Transverse colon (tissue), 4 donors: ENCODE results near the gene CHST11. TPM values are rescaled to one million over a fixed set of nuclear protein-coding genes. Genes with fewer than 3 reads are reported as not detected.
A peak's percentile ranks its signal among the peaks of the same experiment; 100 is the strongest.

Experiments
- DNase-seq: peaks from one replicate; pipeline ENCODE4 v3.0.0-alpha.2; 2019
- H3K27ac ChIP-seq, 4 donors: fragments of 200-600 bp; sonication (generic); 2 replicates each; pipeline ENCODE4 v1.5.1; 2016 to 2018; ENCODE audit warnings: inconsistent platforms in 4 of 4
- H3K27me3 ChIP-seq: fragments of 200-600 bp; sonication (generic); 2 replicates; pipeline ENCODE4 v1.5.1; 2017; ENCODE audit warnings: inconsistent platforms
- H3K36me3 ChIP-seq, 4 donors: fragments of 200-600 bp; sonication (generic); 2 replicates each; pipeline ENCODE4 v1.5.1; 2017 to 2019; ENCODE audit warnings: inconsistent platforms in 4 of 4
- H3K4me1 ChIP-seq, 4 donors: fragments of 200-600 bp; sonication (generic); 2 replicates each; pipeline ENCODE4 v1.5.1; 2017 to 2020; ENCODE audit warnings: inconsistent platforms in 4 of 4
- H3K4me3 ChIP-seq, 4 donors: fragments of 200-600 bp; sonication (generic); 1 replicate in 1 of 4; 2 replicates in 3 of 4; pipeline versions ENCODE4 v1.5.1 to v1.6.1; 2017 to 2019; ENCODE audit warnings: inconsistent platforms in 4 of 4
- H3K9me3 ChIP-seq, 2 donors: fragments of 200-600 bp; sonication (generic); 2 replicates each; pipeline ENCODE4 v1.5.1; 2017 to 2019; ENCODE audit warnings: inconsistent platforms in 2 of 2
- EP300 ChIP-seq: sonication (generic); formaldehyde crosslinking; IDR thresholded peaks from one replicate; pipeline ENCODE4 v1.6.1; 2017; ENCODE audit warnings: antibody characterized with exemption, low read depth
- POLR2A ChIP-seq: fragments of 450-650 bp; IDR thresholded peaks from one replicate; pipeline ENCODE4 v1.6.1; 2016; ENCODE audit warnings: antibody characterized with exemption, mild to moderate bottlenecking, moderate library complexity
- POLR2AphosphoS5 ChIP-seq, 3 donors: sonication (generic); formaldehyde crosslinking; IDR thresholded peaks; one replicate each; pipeline ENCODE4 v1.6.1; 2016; ENCODE audit warnings: antibody characterized with exemption in 3 of 3
- WGBS, 2 donors: methylation state at CpG; one replicate each; pipeline ENCODE4 v1.1.5; 2018; ENCODE audit warnings: low coverage in 1 of 2; 5-methylcytosine and 5-hydroxymethylcytosine counted together
- in situ Hi-C, 4 donors: fragments of 200-750 bp; cut with MboI; loops; one replicate each; pipeline versions ENCODE4 v1.15.0 to v1.15.1; 2017; ENCODE audit warnings: low sequenced_read_pairs in 3 of 4, low pct_ligation_motif_present in 1 of 4, low pct_unique_long_range_greater_than_20kb in 1 of 4
- intact Hi-C: fragments of 100-400 bp; cut with DNase I; formaldehyde crosslinking; loops from one replicate; pipeline ENCODE4 v1.15.1; 2023; ENCODE audit warnings: low total_unique reads
- total RNA-seq, 4 donors: library from RNA; depleted of rRNA; stranded (reverse); fragments of >200 nt; gene quantifications; one replicate each; pipeline ENCODE4 v1.1.0, GENCODE V29; 2016
- TF ChIP-seq, protein P1 (sequence below), 5 experiments: fragments of 200-600 bp in 3 of 5; fragments of 450-650 bp in 2 of 5; sonication (generic) in 3 of 5; IDR thresholded peaks; 1 replicate in 2 of 5; 2 replicates in 3 of 5; pipeline ENCODE4 v1.5.1; 2016 to 2017; ENCODE audit warnings: antibody characterized with exemption in 5 of 5, inconsistent platforms in 3 of 5, mild to moderate bottlenecking in 2 of 5, moderate library complexity in 1 of 5

CHST11 gene
- total RNA-seq, 4 donors from 2014 or later, result 4.2 to 123 (median 31.5) TPM

DNA sequence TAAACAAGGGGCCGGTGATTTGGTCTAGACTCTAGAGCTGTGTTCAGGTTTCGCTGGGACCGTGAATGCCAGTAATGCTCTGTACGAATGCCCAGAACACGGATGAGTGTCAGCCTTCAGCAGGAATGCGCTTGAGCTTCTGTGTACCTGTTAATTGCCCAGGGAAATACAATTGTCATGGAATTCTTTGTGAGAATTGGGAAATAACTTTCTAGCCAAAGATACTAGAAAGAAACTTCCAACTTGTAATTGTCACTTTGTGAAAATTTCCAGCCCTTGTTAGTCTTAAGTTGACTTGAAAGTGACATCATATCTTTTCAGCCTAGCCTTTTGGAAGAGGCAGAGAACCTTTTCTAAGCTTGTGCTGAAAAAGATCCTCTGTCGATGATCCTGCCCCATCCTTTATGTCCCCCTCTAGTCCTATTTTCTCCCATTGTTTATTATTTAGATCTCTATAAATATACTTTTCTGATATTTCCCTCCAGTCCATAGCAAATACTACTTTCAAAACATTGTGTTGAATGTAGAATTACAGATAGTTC is 2.7 kb downstream of the CHST11 start:
- no peaks in the 10 kb centered on the region for H3K36me3 ChIP-seq
- no peak for TF ChIP-seq EP300
- no peak for DNase-seq
- 54 to 59% methylated on average over 3 to 7 of the region's 7 CpGs for WGBS, 2 donors
- intact Hi-C loops (loop anchor here (5.0 kb wide), 1 partner anchor 213 kb away; no protein-coding TSS in a partner anchor), in situ Hi-C loops (no loop called here)
- peak overlapping the region in 3 of 4 donors; percentile 55 to 91 (median 73) for H3K4me3 ChIP-seq
- peaks cover 31% of the 10 kb centered on the region for H3K27me3 ChIP-seq
- peak overlapping the region; percentile 85 to 94 (median 92) for H3K27ac ChIP-seq
- peaks cover 0 to 56% (median 13%) of the 10 kb centered on the region in 4 donors for H3K4me1 ChIP-seq
- H3K9me3 ChIP-seq, result no peaks in the 10 kb centered on the region

DNA sequence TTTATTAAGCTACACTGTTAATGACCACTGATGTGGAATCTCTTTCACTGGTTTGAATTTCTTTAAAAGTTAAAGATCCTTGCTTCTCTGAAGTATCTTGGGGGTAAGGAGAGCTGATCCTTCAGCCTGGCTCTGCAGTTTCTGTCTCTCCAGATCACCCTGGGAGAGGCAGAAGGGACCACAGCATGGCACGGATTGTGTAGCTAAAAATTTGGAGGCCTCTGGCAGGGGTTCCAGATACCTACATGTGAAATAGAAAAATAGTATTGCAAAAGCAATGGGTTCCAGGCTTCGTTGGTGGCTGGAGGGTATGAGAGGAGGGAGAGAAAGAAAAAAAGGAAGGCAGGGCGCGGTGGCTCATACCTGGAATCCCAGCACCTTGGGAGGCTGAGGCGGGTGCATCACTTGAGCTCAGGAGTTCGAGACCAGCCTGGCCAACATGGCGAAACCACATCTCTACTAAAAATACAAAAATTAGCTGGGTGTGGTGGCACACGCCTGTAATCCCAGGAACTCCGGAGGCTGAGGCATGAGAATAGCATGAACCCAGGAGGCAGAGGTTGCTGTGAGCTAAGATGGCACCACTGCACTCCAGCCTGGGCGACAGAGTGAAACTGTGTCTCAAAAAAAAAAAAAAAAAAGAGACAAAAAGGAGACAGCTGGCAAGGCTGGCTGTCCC is 3.4 kb downstream of the CHST11 start:
- peak overlapping the region; percentile 85 to 94 (median 92) for H3K27ac ChIP-seq
- in situ Hi-C loops (no loop called here), intact Hi-C loops (no loop called here)
- no peaks in the 10 kb centered on the region for H3K36me3 ChIP-seq
- DNase-seq, result no peak
- 56 to 60% methylated on average over 8 to 10 of the region's 10 CpGs for WGBS, 2 donors
- peak overlapping the region in 1 of 4 donors; percentile 91 for H3K4me3 ChIP-seq
- no peaks in the 10 kb centered on the region for H3K9me3 ChIP-seq
- H3K27me3 ChIP-seq, result peaks cover 31% of the 10 kb centered on the region
- TF ChIP-seq, protein P1, sequence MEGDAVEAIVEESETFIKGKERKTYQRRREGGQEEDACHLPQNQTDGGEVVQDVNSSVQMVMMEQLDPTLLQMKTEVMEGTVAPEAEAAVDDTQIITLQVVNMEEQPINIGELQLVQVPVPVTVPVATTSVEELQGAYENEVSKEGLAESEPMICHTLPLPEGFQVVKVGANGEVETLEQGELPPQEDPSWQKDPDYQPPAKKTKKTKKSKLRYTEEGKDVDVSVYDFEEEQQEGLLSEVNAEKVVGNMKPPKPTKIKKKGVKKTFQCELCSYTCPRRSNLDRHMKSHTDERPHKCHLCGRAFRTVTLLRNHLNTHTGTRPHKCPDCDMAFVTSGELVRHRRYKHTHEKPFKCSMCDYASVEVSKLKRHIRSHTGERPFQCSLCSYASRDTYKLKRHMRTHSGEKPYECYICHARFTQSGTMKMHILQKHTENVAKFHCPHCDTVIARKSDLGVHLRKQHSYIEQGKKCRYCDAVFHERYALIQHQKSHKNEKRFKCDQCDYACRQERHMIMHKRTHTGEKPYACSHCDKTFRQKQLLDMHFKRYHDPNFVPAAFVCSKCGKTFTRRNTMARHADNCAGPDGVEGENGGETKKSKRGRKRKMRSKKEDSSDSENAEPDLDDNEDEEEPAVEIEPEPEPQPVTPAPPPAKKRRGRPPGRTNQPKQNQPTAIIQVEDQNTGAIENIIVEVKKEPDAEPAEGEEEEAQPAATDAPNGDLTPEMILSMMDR (IDR thresholded peaks at IDR 0.05), result no peak
- TF ChIP-seq EP300 (no peak), POLR2A (no peak), POLR2AphosphoS5 (IDR thresholded peaks at IDR 0.05) (no peak)
- peaks cover 0 to 63% (median 15%) of the 10 kb centered on the region in 4 donors for H3K4me1 ChIP-seq

DNA sequence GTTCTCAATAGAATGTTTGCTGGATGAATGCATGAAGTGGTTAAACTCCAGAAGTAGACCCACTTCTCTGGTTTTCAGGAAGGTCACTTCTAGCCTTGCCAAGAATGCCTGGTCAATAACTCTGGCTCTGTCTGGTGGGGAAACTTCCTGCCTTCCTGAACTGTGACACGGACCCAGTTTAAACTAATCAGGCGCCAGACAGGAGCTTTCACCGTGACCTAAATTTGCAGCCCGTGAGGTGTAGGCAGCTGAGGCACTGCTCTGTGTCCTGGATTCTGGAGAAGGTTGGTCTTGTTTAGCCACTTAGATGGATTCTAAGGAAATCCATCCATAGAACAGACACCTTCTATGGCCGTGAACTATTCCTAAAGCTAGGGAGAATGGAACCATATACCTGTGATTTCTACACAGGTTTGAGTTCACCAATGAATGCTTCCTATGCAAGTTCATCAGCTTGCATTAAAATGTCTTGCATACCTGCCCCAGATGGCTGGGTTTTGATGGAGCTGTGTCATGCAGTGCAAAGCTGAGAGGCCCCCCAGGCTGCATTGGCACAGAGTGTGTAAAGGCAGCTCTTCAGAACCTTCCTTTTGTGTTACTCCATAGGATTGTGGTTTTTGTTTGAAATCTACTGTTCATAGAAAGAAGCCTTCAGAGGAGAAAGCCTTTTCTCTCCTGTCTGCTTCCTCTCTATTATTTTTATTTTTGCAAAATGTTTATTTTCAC is 4.4 kb downstream of the CHST11 start:
- Histone ChIP-seq H3K27me3 (peaks cover 25% of the 10 kb centered on the region), H3K4me1 (peaks cover 0 to 62% (median 12%) of the 10 kb centered on the region in 4 donors), H3K4me3 (peak overlapping the region in 1 of 4 donors; percentile 6), H3K27ac (peak overlapping the region; percentile 23 to 94 (median 39)), H3K36me3 (no peaks in the 10 kb centered on the region), H3K9me3 (no peaks in the 10 kb centered on the region)
- WGBS, 2 donors, result 76% methylated on average over 5 of the region's 5 CpGs; no CpG with 5 or more reads in 1 of the 2 donors
- intact Hi-C loops (no loop called here), in situ Hi-C loops (no loop called here)
- DNase-seq, result no peak
- TF ChIP-seq, protein P1 (IDR thresholded peaks at IDR 0.05), result no peak
- no peak for TF ChIP-seq EP300
- no peak for TF ChIP-seq POLR2AphosphoS5 (IDR thresholded peaks at IDR 0.05)
- no peak for TF ChIP-seq POLR2A

DNA sequence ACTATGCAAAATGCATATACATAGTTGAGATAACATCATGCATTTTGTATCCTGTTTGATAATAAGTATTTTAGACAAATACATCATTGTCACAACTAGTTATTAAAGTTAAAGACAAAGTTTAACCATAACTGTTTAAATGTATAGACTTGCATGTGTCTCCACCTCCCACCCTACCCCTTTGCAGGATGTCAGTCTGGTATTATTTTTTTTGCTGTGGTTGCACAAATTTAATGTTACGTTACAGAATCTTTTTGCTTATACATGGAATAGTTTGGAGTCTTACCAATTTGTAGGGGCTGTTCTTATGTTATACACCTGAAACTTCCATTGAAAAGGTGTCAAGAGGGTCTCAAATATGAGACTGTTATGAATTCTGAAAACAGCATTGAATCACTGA is 5.6 kb downstream of the CHST11 start:
- Histone ChIP-seq H3K4me1 (peaks cover 0 to 63% (median 9%) of the 10 kb centered on the region in 4 donors), H3K9me3 (no peaks in the 10 kb centered on the region), H3K4me3 (no peak overlapping the region), H3K27me3 (peaks cover 13% of the 10 kb centered on the region), H3K36me3 (no peaks in the 10 kb centered on the region), H3K27ac (peak overlapping the region; percentile 24 to 67 (median 52))
- intact Hi-C loops, result no loop called here
- WGBS, 2 donors, result 78 to 88% methylated on average over 1 of the region's 1 CpG
- TF ChIP-seq POLR2AphosphoS5 (IDR thresholded peaks at IDR 0.05) (no peak), EP300 (no peak), POLR2A (no peak)
- TF ChIP-seq, protein P1 (IDR thresholded peaks at IDR 0.05), result no peak
- in situ Hi-C loops, result no loop called here
- DNase-seq, result no peak
